HG03196 (cell line): ENCODE results near the gene KCNK3.
"Not testable (repeated sequence)": the region's sequence is repeated elsewhere in the genome, so short reads cannot be mapped to it uniquely, and the experiment has no call there.

Source experiments
- ATAC-seq: cut with Tn5 transposase; IDR thresholded peaks from one replicate; pipeline ENCODE4 v1.9.1; 2021; ENCODE audit not compliant: unreplicated experiment

Gene KCNK3

DNA sequence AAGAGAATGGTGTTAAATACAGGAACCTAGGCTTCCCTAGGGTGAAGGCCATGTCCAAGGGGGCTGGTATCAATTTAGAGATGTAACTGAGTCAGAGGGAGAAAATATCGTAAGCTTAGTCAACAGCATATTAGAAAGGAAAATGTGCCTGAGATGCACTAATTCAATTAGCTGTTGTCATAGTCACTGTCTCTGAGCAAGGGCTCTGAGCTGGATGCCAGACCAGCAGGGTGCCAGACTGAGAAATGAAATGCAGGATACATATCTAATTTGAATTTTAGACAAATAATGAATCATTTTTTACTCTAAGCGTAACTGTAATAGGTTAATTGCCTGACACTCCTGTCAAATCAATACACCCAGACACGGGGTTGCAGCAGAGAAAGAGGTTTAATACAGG, 60.1 kb downstream of the KCNK3 start:
- ATAC-seq: no peak

DNA sequence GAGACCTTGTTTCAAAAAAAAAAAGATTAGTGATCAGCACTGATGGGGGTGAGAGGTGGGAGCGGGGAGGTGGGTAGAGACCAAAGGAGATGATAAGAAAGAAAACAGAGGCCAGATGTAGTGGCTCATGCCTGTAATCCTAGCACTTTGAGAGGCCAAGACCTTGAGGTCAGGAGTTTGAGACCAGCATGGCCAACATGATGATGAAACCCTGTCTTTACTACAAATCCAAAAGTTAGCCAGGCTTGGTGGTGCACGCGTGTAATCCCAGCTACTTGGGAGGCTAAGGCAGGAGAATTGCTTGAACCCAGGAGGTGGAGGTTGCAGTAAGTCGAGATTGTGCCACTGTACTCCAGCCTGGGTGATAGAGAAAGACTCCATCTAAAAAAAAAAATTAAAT, 62.0 kb downstream of the KCNK3 start:
- no peak for ATAC-seq

DNA sequence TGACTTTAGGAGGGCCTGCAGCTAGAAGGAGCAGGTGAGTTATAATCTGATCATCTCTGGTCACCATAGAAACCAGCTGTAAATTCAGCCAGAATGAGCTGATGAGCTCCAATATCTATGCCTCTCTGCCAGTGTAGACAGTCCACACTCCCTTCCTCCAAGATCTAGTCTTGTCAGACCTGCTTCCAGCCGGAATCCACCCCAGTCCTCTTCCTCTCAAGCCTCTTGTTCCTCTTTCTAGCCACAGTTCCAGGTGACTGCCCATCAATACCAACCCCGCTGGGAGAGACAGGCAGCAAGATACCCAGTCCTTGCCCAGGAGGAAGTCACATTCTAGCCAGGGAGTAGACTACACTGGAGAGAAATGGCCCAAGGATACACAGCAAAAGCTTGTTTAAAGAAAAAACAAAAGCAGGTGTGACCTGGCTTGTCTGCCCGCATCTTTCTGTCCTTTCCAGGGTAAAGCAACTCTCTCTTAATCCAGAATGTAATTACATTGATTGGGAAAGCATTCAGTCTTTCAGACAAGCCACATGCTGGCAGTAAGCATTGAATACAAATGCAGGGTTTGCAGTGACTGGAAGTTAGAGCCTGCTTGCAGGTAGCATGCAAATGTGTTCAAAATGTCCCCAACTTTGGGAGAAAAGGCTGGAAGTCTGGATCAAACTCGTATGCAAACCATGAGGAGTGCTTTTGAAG, 62.6 kb downstream of the KCNK3 start:
- no peak for ATAC-seq

DNA sequence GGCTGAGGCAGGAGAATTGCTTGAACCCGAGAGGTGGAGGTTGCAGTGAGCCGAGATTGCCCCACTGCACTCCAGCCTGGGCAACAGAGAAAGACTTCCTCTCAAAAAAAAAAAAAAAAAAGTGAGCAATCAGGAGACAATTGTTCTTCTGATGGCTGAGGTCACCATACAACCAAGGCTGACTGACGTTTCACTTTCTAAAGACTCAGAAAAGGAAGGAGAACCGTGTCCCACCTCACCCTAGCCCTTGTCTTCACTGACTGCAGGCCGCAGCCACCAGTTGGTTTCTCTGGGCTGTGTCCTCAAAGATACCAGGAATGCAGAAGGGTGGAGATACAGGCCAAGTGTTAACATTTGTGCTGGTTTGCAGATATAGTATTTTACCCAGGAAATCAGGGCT, 63.8 kb downstream of the KCNK3 start:
- no peak for ATAC-seq

DNA sequence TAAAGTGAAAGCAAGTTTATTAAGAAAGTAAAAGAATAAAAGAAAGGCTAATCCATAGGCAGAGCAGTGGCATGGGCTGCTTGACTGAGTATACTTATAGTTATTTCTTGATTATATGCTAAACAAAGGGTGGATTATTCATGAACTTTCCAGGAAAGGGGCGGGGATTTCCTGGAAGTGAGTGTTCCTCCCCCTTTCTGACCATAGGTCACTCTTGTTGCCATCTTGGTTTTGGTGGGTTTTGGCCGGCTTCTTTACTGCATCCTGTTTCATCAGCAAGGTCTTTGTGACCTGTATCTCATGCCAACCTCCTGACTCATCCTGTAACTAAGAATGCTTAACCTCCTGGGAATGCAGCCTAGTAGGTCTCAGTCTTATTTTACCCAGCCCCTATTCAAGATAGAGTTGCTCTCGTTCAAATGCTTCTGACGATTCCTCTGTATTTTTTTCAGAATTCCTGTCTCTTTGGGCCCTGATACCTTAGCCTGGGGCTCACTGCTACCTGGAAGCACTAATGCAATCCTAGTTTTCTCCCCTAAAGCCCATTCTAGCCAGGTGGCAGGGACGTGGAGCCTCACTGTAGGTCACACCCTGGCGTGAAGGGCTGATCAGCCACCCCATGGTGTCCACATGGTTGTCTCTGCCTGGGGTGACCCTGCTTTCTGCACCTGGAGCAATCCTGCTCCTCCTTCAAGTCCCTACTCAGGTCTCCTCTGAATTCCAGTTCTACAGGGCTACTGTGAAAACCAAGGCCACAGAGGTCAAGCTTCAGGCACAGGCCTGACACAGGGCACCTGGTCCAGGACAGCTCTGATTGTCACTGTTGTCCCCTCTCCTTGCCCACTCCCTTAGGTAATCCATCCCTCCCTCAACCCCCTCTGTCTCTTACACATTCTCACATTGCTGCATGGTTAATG, 65.6 kb downstream of the KCNK3 start:
- ATAC-seq: no peak

DNA sequence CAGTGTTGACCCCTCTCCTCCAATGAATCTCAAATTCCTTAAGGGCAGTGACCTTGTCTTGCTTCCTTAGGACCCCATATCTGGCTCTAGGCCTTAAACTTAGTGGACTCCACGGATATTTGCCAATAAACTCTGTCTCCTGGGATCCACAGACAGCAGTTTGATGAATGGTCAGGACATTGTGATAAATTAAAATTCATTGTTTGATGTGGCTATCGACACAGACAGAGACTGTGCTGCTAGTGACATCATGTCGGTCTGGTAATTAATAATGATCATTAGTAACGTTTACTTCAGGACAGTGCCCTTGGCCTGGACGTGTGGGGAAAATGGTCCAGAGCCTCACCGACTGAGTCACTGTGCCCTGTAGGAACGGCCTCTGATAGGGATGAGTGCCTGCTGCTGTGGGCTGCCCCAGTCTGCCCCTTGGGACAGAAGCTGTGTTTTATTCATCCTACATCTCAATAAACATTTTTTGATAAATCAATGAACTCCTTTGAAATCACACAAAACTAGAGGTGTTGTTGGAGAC, 66.3 kb downstream of the KCNK3 start:
- ATAC-seq: no peak

DNA sequence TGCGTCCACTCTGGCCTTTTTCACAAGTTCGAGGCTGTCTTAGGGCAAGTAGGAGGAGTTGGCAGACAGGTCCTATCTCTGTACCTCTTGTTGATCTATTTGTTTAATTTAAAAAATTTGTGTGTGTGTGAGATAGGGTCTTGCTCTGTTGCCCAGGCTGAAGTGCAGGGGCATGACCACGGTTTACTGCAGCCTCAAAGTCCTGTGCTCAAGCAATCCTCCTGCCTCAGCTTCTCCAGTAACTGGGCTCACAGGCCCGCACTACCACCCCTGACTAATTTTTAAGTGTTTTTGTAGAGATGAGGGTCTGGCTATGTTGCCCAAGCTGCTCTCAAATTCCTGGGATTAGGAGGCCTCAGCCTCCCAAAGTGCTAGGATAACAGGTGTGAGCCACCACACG, 67.3 kb downstream of the KCNK3 start:
- ATAC-seq: no peak

DNA sequence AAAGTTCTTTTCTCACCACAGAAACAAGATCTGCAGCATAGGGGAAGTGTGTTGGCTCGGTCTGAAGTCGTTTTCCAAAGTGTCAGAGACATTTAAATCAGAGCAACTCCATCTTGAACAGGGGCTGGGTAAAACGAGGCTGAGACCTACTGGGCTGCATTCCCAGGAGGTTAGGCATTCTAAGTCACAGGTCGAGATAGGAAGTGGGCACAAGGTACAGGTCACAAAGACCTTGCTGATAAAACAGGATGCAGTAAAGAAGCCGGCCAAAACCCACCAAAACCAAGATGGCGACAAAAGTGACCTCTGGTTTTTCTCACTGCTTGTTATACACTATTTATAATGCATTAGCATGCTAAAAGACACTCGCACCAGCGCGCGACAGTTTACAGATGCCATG, 68.5 kb downstream of the KCNK3 start:
- ATAC-seq: not testable (repeated sequence)

DNA sequence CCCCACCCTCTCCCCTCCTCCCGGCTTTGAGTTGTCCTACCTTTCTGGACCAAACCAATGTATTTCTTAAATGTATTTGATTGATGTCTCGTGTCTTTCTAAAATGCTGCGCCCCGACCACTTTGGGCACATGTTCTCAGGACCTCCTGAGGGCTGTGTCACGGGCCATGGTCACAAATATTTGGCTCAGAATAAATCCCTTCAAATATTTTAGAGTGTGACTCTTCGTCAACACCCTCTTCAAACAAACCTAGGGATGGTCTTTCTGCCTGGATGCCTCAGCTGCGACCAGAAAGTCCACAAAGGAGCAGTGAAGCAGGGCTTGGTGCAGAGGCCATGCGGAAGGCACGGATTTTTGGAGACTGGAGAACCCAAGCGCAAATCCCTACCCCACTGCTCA, 70.5 kb downstream of the KCNK3 start:
- ATAC-seq: no peak

DNA sequence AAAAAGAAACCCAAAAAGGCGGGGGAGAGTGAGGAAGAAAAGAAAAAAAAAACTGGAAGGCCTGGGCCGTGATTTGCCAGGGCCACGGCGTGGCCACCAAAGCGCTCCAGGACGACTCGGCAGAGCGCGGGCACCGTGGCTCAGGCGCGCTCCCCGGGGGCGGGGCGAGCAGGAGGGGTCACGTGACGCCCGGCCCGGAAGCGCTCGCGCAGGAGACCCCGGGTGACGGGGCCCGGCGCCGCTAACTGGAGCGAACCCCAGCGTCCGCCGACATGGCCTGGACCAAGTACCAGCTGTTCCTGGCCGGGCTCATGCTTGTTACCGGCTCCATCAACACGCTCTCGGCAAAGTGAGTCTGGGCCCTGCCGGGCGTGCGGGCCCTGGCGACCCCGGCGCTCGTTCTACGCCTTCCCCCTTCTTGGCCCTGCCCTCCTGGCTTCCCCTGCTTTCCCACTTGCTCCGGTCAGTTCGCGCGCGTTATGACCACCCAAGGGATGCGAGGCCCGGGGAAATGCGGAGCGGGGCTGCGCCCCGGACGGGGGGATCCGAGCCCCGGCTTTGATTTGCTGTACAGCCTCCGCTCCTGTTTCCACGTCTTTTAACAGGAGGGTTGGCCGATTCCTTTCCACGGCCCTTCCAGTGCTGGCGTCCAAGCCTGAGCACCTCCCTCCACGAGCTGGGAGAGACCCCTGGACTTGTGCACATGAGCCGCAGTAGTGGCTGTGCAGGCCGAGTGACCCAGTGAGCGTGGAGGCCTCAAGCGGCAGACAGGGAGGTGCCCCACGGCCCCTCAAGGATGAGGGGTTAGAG, 71.8 kb downstream of the KCNK3 start, which contains the start of gene SLC35F6:
Gene SLC35F6 (plus strand): TSS at position 207 of the 810 bp plus-strand sequence. CDS start 66 bp downstream, at position 273.
- ATAC-seq: peak; percentile 80

DNA sequence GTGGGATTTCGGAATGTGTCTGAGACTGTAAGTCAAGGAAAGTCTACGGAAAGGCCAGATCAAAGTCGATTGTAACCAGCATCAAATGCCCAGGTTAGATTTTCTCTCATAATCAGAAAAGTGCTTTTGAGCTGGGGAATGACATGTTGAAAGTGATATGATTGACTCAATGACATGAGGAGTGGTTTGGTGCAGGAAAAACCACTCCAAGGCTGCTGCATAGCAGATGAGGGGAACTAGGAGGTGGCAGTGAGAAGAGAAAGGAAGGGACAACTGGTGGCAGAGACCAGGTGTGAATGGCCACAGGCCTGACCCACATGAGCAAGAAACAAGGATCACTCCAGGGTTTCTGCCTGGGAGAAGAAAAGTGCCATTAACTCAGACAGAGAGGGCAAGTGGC, 72.4 kb downstream of the KCNK3 start:
- ATAC-seq: no peak

DNA sequence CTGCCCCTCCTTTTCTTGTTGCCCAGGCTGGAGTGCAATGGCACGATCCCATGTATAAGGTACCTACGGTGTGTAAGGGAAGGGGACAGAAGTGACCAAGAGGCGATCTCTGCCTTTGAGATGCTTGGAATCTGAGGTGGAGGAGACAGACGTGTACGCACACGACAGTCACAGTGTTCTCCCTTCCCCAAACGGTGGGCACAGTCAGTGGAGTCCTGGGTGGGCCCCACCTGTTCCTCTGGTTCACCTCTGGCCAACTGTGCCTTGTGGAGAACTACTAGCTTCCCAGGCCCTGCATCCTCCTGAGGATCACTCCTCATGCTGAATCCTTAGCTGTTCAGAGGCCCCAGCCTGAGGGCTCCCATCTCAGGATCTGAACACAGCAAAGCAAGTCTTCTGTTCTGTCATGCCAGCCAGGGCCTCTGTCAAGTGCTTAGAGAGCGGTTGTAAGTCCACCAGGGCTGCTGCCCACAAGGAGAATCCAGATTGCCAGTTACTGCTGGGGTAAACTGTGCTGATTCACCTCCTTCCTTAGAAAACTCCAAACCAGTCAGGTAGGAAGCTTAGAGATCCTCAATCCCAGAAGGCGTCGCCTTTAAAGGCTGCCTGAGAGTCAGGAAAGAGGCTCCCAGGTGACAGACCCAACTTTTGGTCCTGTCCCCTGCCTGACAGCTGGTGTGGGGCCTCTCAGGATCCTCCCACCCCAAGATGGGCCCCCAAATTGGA, 73.1 kb downstream of the KCNK3 start:
- no peak for ATAC-seq

DNA sequence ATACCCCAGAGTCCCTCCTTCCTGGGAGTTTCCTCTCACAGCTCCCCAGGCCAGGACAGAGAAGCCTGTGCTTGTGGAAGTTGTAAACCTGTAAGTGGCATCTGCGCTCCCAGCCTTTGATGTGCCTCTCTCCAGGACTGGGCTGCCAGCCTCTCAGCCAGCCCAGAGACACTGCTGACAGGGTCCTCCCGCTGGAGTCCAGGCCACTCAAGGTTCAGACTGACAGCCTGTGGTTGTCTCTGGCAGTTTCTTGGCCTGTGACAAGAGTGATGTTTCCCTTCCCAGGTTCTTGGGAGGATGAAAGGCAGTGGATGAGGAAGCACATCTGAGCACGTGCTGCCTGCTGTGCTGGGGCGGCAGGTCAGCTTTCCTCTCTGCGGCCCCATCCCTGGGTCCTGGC, 74.6 kb downstream of the KCNK3 start:
- ATAC-seq: no peak

DNA sequence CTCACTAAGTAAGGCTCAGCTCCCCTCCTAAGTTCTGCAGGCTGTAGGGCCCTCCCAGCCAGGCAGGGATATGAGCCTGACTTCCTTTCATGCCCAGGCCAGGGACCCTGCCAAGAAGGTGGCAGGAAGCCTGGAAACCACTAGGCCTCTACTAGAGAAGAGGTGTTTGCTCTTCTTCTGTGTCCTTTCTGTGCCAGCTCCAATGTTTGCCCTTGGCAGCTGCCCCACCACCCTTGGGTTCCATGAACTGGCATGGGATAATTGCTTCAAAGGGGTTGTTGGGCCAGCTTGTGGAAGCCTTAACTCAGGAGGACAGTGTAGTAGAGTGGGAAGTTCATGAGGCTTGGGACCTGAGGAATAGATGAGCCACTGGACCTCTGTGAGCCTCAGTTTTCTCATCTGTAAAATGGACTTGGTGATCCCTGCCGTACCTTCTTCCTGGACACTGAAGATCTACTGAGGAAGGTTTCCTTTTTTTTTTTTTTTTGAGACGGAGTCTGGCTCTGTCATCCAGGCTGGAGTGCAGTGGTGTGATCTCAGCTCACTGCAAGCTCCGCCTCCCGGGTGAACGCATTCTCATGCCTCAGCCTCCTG, 75.5 kb downstream of the KCNK3 start:
- no peak for ATAC-seq

DNA sequence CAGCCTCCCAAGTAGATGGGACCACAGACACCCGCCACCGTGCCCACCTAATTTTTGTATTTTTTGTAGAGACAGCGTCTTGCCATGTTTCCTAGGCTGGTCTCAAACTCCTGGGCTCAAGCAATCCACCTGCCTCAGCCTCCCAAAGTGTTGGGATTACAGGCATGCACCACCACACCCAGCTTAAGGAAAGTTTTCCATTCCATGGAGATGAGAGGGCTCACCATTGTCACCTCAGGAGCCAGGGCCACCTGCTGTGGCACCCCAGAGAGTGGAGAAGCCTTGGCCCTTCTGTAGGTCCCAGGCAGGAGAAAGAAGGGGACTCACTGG, 76.2 kb downstream of the KCNK3 start:
- ATAC-seq: no peak

DNA sequence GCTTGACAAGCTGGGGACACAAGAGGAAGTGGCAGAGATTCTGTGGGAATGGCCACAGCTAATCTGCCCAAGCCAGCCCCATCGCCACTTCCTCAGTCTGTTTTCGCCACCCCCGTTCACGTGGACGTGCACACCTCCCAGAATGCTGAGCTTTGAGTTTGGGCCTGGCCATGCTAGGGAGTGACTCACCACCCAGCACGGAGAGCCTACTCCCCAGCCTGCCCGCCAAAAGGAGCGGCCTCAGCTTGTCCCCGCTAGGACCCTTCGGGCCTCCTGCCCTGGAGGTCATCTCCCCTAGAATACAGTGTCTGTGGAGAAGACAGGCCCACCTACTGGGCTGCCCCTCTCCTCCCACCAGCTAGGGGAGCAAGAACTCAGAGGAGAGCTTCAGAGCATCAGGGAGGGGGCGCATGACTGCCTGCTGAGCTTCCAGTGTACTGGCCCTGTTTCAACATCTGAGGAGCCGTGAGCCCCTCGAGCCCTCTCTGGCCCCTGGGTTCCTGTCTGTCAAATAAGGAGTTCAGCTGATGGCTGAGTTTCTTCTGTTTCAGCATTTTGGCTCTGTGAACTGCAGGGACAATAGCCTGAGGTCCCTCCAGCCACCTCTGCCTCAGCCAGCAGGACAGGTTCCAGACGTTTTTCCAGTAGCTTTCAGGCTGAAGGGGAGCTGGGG, 76.7 kb downstream of the KCNK3 start:
- ATAC-seq: no peak

DNA sequence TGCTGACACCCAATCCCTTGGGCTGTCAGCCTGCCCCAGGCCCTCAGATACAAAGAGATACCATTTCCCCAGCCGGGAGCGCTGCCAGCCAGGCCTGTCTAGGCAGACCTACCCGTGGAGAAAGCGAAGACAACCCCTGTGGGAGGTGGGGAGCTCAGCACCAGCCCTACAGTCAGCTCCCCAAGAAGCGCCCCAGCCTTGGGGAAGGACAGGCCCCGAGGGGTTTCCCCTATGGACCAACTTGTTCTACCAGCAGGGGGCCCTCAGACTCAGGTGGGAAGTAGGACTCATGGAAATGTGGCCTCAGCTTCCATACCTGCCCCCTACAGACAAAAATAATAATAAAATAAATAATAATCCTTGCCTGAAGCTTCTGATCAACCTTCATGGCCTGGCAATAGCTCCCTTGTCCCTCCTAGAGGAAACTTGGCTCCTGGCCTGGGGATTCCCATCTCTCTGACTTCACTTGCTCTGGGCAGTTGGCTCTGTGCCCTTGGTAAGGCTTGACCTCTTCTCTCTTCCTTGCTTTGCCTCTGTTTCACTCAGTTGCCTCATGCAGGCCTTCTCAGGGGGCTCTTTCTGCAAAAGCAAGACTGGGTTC, 78.6 kb downstream of the KCNK3 start:
- ATAC-seq: no peak

DNA sequence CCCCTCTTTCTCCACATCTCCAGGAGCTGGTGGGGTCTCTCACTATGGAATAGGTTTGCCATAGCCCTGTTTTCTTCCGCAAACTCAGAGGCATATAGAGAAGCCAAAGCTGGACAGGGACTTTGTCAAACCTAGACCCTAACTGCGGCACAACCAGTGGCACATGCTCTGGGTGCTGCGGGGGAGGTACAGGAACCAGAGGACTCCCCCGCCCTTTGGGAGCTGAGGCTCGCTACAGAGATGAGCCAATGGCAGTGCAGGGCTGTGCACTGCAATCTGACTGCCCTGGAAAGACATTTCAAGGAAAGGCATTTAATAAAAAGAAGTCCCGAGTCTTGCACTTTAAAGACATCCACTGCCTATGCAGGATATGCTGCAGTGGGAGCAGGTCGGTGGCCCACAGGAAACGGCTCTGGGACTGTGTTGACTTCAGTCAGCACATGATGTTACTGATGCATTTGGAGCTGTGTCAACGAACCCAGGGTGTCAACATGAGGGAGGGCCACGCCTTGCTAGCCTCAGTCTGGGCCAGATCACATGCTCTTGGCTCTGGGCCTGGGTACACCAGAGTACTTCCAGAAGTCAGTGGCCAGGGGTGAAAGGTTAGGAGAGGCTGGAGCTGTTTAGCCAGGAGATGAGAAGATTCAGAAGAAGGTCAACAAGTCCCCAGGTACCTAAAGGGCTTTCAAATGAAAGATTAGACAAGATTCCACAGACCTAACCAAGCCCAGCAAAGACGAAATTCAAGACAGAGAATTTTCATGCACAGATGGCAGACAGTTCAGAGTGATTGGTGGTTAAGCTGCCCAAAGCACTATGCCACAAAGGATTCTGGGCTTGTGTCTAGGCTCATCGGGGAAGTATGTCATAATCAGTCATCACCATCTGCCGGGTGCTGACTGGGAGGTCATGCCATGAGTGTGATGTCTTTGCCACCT, 79.8 kb downstream of the KCNK3 start:
- ATAC-seq: no peak
